ENCODE results near the gene PLD5.
"Not testable (repeated sequence)": the region's sequence is repeated elsewhere in the genome, so short reads cannot be mapped to it uniquely, and the experiment has no call there.

PLD5 gene

GRCh38 chr1:242416657-242417056 lies 107.8 kb downstream of the PLD5 start:
- no peak for DNase-seq

- no peak for DNase-seq
Observed at GRCh38 chr1:242412921-242413320, 111.6 kb downstream of the PLD5 start.

GRCh38 chr1:242411901-242412300 lies 112.6 kb downstream of the PLD5 start:
- no peak for DNase-seq

GRCh38 chr1:242405947-242406346 lies 118.5 kb downstream of the PLD5 start:
- DNase-seq, result no peak

GRCh38 chr1:242404296-242404695 lies 120.2 kb downstream of the PLD5 start:
- DNase-seq, result no peak

GRCh38 chr1:242402956-242403355 lies 121.5 kb downstream of the PLD5 start:
- no peak for DNase-seq

- no peak for DNase-seq
Observed at GRCh38 chr1:242401937-242402336, 122.6 kb downstream of the PLD5 start.

- DNase-seq, result no peak
Observed at GRCh38 chr1:242398351-242398750, 126.1 kb downstream of the PLD5 start.

GRCh38 chr1:242391896-242392295 lies 132.6 kb downstream of the PLD5 start:
- no peak for DNase-seq

GRCh38 chr1:242376121-242376520 lies 148.4 kb downstream of the PLD5 start:
- not testable (repeated sequence) for DNase-seq

GRCh38 chr1:242350446-242350845 lies 174.1 kb downstream of the PLD5 start:
- DNase-seq, result peak; percentile 1

- DNase-seq, result no peak
Observed at GRCh38 chr1:242349636-242350035, 174.9 kb downstream of the PLD5 start.

GRCh38 chr1:242330865-242331264 lies 193.6 kb downstream of the PLD5 start:
- not testable (repeated sequence) for DNase-seq

GRCh38 chr1:242327381-242327780 lies 197.1 kb downstream of the PLD5 start:
- not testable (repeated sequence) for DNase-seq

GRCh38 chr1:242321981-242322380 lies 202.5 kb downstream of the PLD5 start:
- peak; percentile 37 for DNase-seq

- no peak for DNase-seq
Observed at GRCh38 chr1:242318140-242318539, 206.4 kb downstream of the PLD5 start.

- not testable (repeated sequence) for DNase-seq
Observed at GRCh38 chr1:242314865-242315264, 209.6 kb downstream of the PLD5 start.

GRCh38 chr1:242314085-242314649 lies 210.3 kb downstream of the PLD5 start:
- not testable (repeated sequence) for DNase-seq

GRCh38 chr1:242308681-242309080 lies 215.8 kb downstream of the PLD5 start:
- DNase-seq, result not testable (repeated sequence)

- DNase-seq, result not testable (repeated sequence)
Observed at GRCh38 chr1:242293781-242294180, 230.7 kb downstream of the PLD5 start.

GRCh38 chr1:242288067-242288466 lies 236.4 kb downstream of the PLD5 start:
- DNase-seq, result not testable (repeated sequence)

- not testable (repeated sequence) for DNase-seq
Observed at GRCh38 chr1:242282758-242283485, 241.6 kb downstream of the PLD5 start.

- not testable (repeated sequence) for DNase-seq
Observed at GRCh38 chr1:242278406-242278805, 246.1 kb downstream of the PLD5 start.

- not testable (repeated sequence) for DNase-seq
Observed at GRCh38 chr1:242276769-242277168, 247.7 kb downstream of the PLD5 start.

Data from fibroblast of skin of scalp (primary cell).